Measurements from ENCODE around the gene ANKRD29. TPM values are rescaled to one million over a fixed set of nuclear protein-coding genes. Genes with fewer than 3 reads are reported as not detected.

ANKRD29 gene
- total and polyA plus RNA-seq, 4 donors, result 5.5 to 28.6 (median 10.9) TPM

- H3K27ac ChIP-seq (ENCODE audit: low read depth in 1 of 2, low read length in 2 of 2), result no peak overlapping the region
- no peaks in the 10 kb centered on the region for H3K4me1 ChIP-seq (ENCODE audit: control insufficient read depth in 1 of 2, insufficient read depth in 2 of 2, low read length in 2 of 2)
- intact Hi-C loops (cut with DNase I), result no loop called here
- 83 to 85% methylated on average over 2 of the region's 2 CpGs for WGBS, 2 donors
- no peak overlapping the region for H3K4me3 ChIP-seq (ENCODE audit: low read length in 2 of 2)
- H3K36me3 ChIP-seq (ENCODE audit: control insufficient read depth in 1 of 2, insufficient read depth in 2 of 2, low read length in 1 of 2), result peaks cover 10% of the 10 kb centered on the region in 2 donors
- no peaks in the 10 kb centered on the region for H3K9me3 ChIP-seq (ENCODE audit: control insufficient read depth, low read length)
- no peaks in the 10 kb centered on the region for H3K27me3 ChIP-seq (ENCODE audit: control insufficient read depth in 1 of 2, insufficient read depth in 2 of 2, low read length in 1 of 2)
- ATAC-seq (ENCODE audit: low FRiP score) (no peak), DNase-seq (no peak)
These were observed 90.7 kb downstream of the ANKRD29 start for GRCh38 chr18:23572012-23572411.

- peaks cover 7 to 12% of the 10 kb centered on the region in 2 donors for H3K36me3 ChIP-seq (ENCODE audit: control insufficient read depth in 1 of 2, insufficient read depth in 2 of 2, low read length in 1 of 2)
- DNase-seq (no peak), ATAC-seq (ENCODE audit: low FRiP score) (no peak)
- H3K27me3 ChIP-seq (ENCODE audit: control insufficient read depth in 1 of 2, insufficient read depth in 2 of 2, low read length in 1 of 2), result no peaks in the 10 kb centered on the region
- H3K4me1 ChIP-seq (ENCODE audit: control insufficient read depth in 1 of 2, insufficient read depth in 2 of 2, low read length in 2 of 2), result no peaks in the 10 kb centered on the region
- no peaks in the 10 kb centered on the region for H3K9me3 ChIP-seq (ENCODE audit: control insufficient read depth, low read length)
- H3K4me3 ChIP-seq (ENCODE audit: low read length in 2 of 2), result no peak overlapping the region
- 65 to 81% methylated on average over 3 of the region's 3 CpGs for WGBS, 2 donors
- no peak overlapping the region for H3K27ac ChIP-seq (ENCODE audit: low read depth in 1 of 2, low read length in 2 of 2)
- intact Hi-C loops (cut with DNase I), result no loop called here
These were observed 91.7 kb downstream of the ANKRD29 start for GRCh38 chr18:23570912-23571504.

GRCh38 chr18:23569299-23570063, 93.2 kb downstream of the ANKRD29 start:
- intact Hi-C loops (cut with DNase I), result no loop called here
- no peak for DNase-seq
- Histone ChIP-seq H3K9me3 (ENCODE audit: control insufficient read depth, low read length) (no peaks in the 10 kb centered on the region), H3K27ac (ENCODE audit: low read depth in 1 of 2, low read length in 2 of 2) (no peak overlapping the region), H3K36me3 (ENCODE audit: control insufficient read depth in 1 of 2, insufficient read depth in 2 of 2, low read length in 1 of 2) (peaks cover 7 to 12% of the 10 kb centered on the region in 2 donors), H3K27me3 (ENCODE audit: control insufficient read depth in 1 of 2, insufficient read depth in 2 of 2, low read length in 1 of 2) (no peaks in the 10 kb centered on the region), H3K4me1 (ENCODE audit: control insufficient read depth in 1 of 2, insufficient read depth in 2 of 2, low read length in 2 of 2) (no peaks in the 10 kb centered on the region), H3K4me3 (ENCODE audit: low read length in 2 of 2) (no peak overlapping the region)
- WGBS, 2 donors, result 94 to 97% methylated on average over 5 of the region's 5 CpGs
- ATAC-seq (ENCODE audit: low FRiP score), result no peak

- Histone ChIP-seq H3K27ac (ENCODE audit: low read depth in 1 of 2, low read length in 2 of 2) (no peak overlapping the region), H3K4me3 (ENCODE audit: low read length in 2 of 2) (no peak overlapping the region), H3K4me1 (ENCODE audit: control insufficient read depth in 1 of 2, insufficient read depth in 2 of 2, low read length in 2 of 2) (no peaks in the 10 kb centered on the region), H3K9me3 (ENCODE audit: control insufficient read depth, low read length) (no peaks in the 10 kb centered on the region), H3K27me3 (ENCODE audit: control insufficient read depth in 1 of 2, insufficient read depth in 2 of 2, low read length in 1 of 2) (no peaks in the 10 kb centered on the region), H3K36me3 (ENCODE audit: control insufficient read depth in 1 of 2, insufficient read depth in 2 of 2, low read length in 1 of 2) (peaks cover 7 to 12% of the 10 kb centered on the region in 2 donors)
- no peak for ATAC-seq (ENCODE audit: low FRiP score)
- WGBS, 2 donors, result 74 to 75% methylated on average over 7 of the region's 7 CpGs
- no peak for DNase-seq
- intact Hi-C loops (cut with DNase I), result no loop called here
These were observed 94.2 kb downstream of the ANKRD29 start for GRCh38 chr18:23568281-23569138.

- no peak overlapping the region for H3K4me3 ChIP-seq (ENCODE audit: low read length in 2 of 2)
- 91 to 93% methylated on average over 3 of the region's 3 CpGs for WGBS, 2 donors
- no peak for DNase-seq
- intact Hi-C loops (cut with DNase I), result no loop called here
- peaks cover 7 to 12% of the 10 kb centered on the region in 2 donors for H3K36me3 ChIP-seq (ENCODE audit: control insufficient read depth in 1 of 2, insufficient read depth in 2 of 2, low read length in 1 of 2)
- H3K4me1 ChIP-seq (ENCODE audit: control insufficient read depth in 1 of 2, insufficient read depth in 2 of 2, low read length in 2 of 2), result no peaks in the 10 kb centered on the region
- ATAC-seq (ENCODE audit: low FRiP score), result no peak
- no peaks in the 10 kb centered on the region for H3K27me3 ChIP-seq (ENCODE audit: control insufficient read depth in 1 of 2, insufficient read depth in 2 of 2, low read length in 1 of 2)
- no peak overlapping the region for H3K27ac ChIP-seq (ENCODE audit: low read depth in 1 of 2, low read length in 2 of 2)
- H3K9me3 ChIP-seq (ENCODE audit: control insufficient read depth, low read length), result no peaks in the 10 kb centered on the region
These were observed 95.0 kb downstream of the ANKRD29 start for GRCh38 chr18:23567671-23568070.

- Histone ChIP-seq H3K27ac (ENCODE audit: low read depth in 1 of 2, low read length in 2 of 2) (no peak overlapping the region), H3K9me3 (ENCODE audit: control insufficient read depth, low read length) (no peaks in the 10 kb centered on the region), H3K27me3 (ENCODE audit: control insufficient read depth in 1 of 2, insufficient read depth in 2 of 2, low read length in 1 of 2) (no peaks in the 10 kb centered on the region), H3K36me3 (ENCODE audit: control insufficient read depth in 1 of 2, insufficient read depth in 2 of 2, low read length in 1 of 2) (peaks cover 7 to 16% of the 10 kb centered on the region in 2 donors), H3K4me1 (ENCODE audit: control insufficient read depth in 1 of 2, insufficient read depth in 2 of 2, low read length in 2 of 2) (no peaks in the 10 kb centered on the region), H3K4me3 (ENCODE audit: low read length in 2 of 2) (no peak overlapping the region)
- WGBS, 2 donors, result 92 to 94% methylated on average over 3 of the region's 3 CpGs
- intact Hi-C loops (cut with DNase I), result no loop called here
- ATAC-seq (ENCODE audit: low FRiP score) (no peak), DNase-seq (no peak)
These were observed 96.7 kb downstream of the ANKRD29 start for GRCh38 chr18:23565916-23566547.

- WGBS, 2 donors, result 97% methylated on average over 2 of the region's 2 CpGs
These were observed 99.2 kb downstream of the ANKRD29 start for GRCh38 chr18:23563377-23564043.

GRCh38 chr18:23560186-23560585, 102.5 kb downstream of the ANKRD29 start:
- ATAC-seq (ENCODE audit: low FRiP score) (no peak), DNase-seq (no peak)
- H3K9me3 ChIP-seq (ENCODE audit: control insufficient read depth, low read length), result no peaks in the 10 kb centered on the region
- H3K36me3 ChIP-seq (ENCODE audit: control insufficient read depth in 1 of 2, insufficient read depth in 2 of 2, low read length in 1 of 2), result peaks cover 7 to 16% of the 10 kb centered on the region in 2 donors
- WGBS, 2 donors, result 73 to 77% methylated on average over 4 of the region's 4 CpGs
- no peaks in the 10 kb centered on the region for H3K27me3 ChIP-seq (ENCODE audit: control insufficient read depth in 1 of 2, insufficient read depth in 2 of 2, low read length in 1 of 2)
- no peak overlapping the region for H3K27ac ChIP-seq (ENCODE audit: low read depth in 1 of 2, low read length in 2 of 2)
- intact Hi-C loops (cut with DNase I), result no loop called here
- H3K4me3 ChIP-seq (ENCODE audit: low read length in 2 of 2), result no peak overlapping the region
- no peaks in the 10 kb centered on the region for H3K4me1 ChIP-seq (ENCODE audit: control insufficient read depth in 1 of 2, insufficient read depth in 2 of 2, low read length in 2 of 2)

More at GRCh38 chr18:23563377-23564043, 99.2 kb downstream of the ANKRD29 start:
- Histone ChIP-seq H3K9me3 (ENCODE audit: control insufficient read depth, low read length) (no peaks in the 10 kb centered on the region), H3K4me1 (ENCODE audit: control insufficient read depth in 1 of 2, insufficient read depth in 2 of 2, low read length in 2 of 2) (no peaks in the 10 kb centered on the region), H3K27ac (ENCODE audit: low read depth in 1 of 2, low read length in 2 of 2) (no peak overlapping the region), H3K27me3 (ENCODE audit: control insufficient read depth in 1 of 2, insufficient read depth in 2 of 2, low read length in 1 of 2) (no peaks in the 10 kb centered on the region), H3K4me3 (ENCODE audit: low read length in 2 of 2) (no peak overlapping the region), H3K36me3 (ENCODE audit: control insufficient read depth in 1 of 2, insufficient read depth in 2 of 2, low read length in 1 of 2) (peaks cover 8 to 12% of the 10 kb centered on the region in 2 donors)
- intact Hi-C loops (cut with DNase I), result no loop called here
- DNase-seq (no peak), ATAC-seq (ENCODE audit: low FRiP score) (no peak)

All from aorta (tissue), 5 donors.